GM19397 (cell line): ENCODE measurements around the gene TBC1D14.

Source experiments
- ATAC-seq: cut with Tn5 transposase; IDR thresholded peaks from one replicate; pipeline ENCODE4 v1.9.1; 2021; ENCODE audit warnings: mild to moderate bottlenecking, moderate library complexity; ENCODE audit not compliant: unreplicated experiment

TBC1D14 gene

DNA sequence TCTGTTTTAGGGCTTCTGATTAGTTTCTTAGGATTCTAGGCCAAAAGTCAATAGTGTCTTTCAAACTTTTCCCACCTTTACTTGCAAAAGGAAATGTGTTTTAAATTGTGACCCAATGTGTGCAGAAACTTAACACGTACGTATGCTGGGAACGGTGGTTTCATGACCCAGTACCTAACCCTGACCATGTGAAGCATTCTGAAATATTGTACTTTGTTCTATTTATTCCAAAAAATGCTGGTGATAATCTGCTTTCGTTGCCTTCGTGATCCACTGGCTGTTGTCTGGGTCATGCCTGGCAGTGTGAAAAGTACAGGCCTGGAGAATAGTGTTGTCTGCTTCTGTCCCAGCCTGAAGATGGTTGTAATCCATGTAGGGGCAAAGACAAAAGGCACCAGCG, 106.9 kb downstream of the TBC1D14 start:
- no peak for ATAC-seq

DNA sequence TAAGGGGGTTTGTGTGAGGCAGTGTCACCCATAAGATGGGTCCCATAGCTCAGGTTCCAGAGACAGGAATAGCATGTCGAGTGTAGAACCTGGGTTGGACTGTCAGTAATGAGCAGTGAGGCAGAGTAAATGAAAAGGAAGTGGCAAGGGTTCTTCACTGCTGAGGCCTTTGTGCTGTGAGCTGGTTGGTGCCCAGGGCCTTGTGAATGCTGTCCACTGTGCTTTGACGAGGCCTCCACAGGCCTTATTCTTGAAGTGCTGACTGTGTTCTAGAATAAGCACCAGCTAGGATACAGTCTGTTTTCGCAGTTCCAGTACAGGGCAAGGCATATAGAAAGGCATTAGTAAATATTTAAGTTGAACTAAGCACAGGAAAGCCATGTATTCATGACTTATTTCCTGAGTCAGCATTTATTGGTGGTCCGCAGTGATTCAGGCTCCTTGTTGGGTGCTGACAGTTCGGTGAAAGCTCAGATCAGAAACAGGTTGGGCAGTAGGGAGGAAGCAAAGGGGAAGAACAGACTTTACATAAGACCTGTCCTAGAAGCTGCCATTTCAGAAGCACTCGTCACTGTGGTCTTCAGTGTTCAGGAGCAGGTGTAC, 107.9 kb downstream of the TBC1D14 start:
- no peak for ATAC-seq

DNA sequence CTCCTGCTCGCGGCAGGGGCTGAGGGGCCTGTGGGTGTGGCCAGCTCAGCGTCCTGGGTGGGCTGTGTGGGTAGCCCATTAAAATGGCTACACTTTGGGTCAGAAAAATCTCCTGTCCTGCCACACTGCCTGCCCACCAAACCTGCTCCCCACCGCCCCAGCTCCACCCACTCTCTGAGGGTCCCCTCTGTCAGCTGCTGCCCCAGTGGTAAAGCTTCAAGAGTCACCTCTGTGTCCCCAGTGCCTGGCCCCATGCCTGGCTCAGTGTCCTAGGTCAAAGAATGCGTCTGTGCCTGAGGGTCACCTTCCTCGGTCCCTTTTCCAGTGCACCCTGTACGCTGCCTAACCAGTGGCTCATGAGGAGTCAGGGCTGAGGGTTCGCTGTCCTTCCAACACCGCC, 108.7 kb downstream of the TBC1D14 start:
- ATAC-seq = no peak

GRCh38 chr4:7019367-7019766, 109.7 kb downstream of the TBC1D14 start:
- no peak for ATAC-seq

DNA sequence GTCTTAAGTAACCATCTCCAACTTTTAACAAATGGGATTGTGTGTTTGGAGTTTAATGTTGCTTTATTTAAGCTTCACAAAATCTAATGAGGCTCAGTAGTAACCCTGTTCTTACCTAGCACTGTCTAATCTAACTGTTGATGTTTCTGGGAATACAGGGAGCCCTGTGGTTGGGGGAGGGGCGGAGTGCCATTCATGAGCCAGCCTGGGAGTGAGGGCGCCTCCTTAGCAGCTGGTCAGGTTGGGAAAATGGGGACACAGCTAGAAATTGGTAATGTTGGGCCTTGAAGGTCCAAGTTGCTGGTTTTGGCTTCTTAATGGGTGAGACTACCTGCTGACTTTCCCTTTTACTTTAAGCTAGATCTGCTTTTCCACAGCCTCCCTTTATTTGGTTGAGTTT, 110.7 kb downstream of the TBC1D14 start:
- ATAC-seq = no peak

- ATAC-seq = no peak
These were observed 111.2 kb downstream of the TBC1D14 start for GRCh38 chr4:7020856-7021255.

DNA sequence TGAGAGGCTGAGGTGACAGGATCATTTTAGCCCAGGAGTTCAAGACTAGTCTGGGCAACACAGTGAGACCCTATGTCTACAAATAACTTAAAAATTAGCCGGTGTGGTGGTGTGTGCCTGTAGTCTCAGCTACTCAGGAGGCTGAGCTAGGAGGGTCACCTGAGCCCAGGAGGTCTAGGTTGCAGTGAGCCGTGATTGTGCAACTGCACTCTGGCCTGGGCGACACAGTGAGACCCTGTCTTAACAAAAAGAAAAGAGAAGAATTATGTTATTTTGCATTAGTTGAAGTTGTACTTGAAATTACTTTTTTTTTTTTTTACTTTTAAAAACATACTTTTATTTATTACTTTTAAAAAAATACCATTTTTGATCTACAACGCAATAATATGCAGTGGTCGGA, 111.7 kb downstream of the TBC1D14 start:
- ATAC-seq = no peak

DNA sequence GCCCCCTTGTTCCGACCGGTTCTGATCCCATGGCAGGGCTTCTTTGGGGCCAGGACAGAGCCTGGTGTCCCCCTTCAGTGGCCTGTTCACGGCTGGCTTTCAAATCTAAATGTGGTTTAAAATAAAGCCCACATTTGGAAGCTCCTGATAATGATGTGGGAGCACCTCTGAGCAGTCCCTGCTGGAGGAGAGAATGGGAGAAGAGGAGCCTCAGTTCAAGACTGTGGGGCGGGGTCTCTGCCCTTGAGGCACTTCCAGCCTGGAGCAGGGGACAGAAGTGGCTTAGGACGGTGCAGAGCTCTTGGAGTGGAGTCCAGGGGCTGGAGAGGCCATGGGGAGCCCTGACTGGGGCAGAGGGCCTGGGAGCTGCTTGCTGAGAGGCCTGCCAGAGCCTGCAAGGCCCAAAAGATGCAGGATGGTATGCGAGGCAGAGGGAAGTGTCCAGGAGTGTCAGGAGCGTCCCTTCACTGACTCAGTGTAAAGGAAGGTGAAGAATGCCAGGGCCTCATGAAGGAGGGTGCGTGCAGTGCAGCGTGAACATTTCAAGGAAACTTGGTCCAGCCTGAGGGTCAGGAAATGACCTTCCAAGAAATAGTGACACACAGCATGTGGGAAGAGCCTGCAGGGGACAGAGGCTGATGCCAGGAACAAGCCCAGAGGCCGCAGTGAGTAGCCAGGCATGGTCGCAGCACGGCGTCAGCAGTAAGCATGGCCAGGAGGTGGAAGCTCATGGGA, 112.5 kb downstream of the TBC1D14 start:
- no peak for ATAC-seq

GRCh38 chr4:7023486-7023885, 113.9 kb downstream of the TBC1D14 start:
- ATAC-seq = no peak

GRCh38 chr4:7023901-7024300, 114.3 kb downstream of the TBC1D14 start:
- ATAC-seq = no peak

GRCh38 chr4:7024336-7024890, 114.8 kb downstream of the TBC1D14 start:
- no peak for ATAC-seq

- no peak for ATAC-seq
These were observed 115.5 kb downstream of the TBC1D14 start for GRCh38 chr4:7025040-7025602.

GRCh38 chr4:7026107-7026506, 116.5 kb downstream of the TBC1D14 start:
- no peak for ATAC-seq

DNA sequence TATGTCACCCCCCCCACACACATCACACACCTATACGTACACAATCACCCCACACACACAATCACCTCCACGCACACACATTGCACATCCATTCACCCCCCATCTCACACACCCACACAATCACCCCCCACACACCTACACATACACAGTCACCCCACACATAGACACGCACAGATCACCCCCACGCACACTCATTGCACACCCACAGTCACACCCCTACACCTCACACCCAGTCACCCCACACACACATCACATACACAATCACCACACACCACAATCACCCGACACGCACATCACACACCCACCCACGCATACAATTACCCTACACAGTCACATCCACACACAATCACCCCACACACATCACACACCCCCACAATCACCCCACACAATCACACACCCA, 117.7 kb downstream of the TBC1D14 start:
- ATAC-seq = no peak

- ATAC-seq = no peak
These were observed 118.3 kb downstream of the TBC1D14 start for GRCh38 chr4:7027913-7028312.

- ATAC-seq = no peak
These were observed 119.6 kb downstream of the TBC1D14 start for GRCh38 chr4:7029212-7029611.

- no peak for ATAC-seq
These were observed 120.3 kb downstream of the TBC1D14 start for GRCh38 chr4:7029921-7030320.

GRCh38 chr4:7030856-7031255, 121.2 kb downstream of the TBC1D14 start:
- ATAC-seq = no peak

DNA sequence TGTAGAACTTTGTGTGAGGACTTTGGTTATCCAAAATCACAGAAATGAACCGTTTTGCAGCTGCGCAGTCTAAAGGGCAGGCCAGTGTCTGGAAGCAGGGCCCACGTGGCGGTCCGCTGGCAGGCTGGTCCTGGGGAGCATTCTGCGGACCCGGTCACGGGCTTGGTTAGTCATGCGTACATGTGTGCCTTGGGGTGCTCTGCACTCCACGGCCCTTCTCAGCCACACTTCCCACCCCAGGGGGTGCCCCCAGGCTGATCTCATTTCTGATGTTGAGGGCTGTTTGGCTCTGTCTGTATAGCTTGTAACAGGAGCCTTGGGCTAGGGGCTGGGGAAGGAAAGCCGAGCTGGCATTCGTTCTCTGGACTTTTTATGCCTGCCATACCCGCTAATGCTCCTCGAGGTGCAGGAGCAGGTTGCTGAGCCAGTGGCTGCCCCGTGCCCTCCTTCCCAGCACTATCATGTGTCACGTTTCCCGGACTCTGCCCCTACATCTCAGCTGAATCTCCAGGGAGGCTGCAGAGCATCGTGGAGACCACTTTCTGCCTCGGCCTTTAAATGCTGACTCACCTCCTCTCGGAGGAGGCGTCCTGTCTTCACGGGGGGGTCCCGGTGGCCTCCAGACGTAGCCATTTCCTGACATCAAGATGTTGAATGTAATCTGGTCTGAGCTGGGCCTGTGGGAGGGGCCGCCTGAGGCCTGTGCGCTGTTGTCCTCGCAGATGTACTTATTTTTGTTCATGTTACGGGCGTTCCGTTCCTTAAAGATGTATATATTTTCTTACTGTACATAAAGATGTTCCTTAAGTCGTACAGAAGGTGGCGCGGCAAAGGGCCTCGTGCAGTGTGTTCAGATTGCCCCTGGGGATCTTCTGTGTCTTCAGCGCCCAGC, 122.2 kb downstream of the TBC1D14 start:
- ATAC-seq = no peak

GRCh38 chr4:7032596-7032995, 123.0 kb downstream of the TBC1D14 start:
- ATAC-seq = no peak
